Epithelial cell of prostate (primary cell): ENCODE measurements around the gene ADGRB2.

Experiments
- DNase-seq: peaks from one replicate; pipeline ENCODE4 v3.0.0-alpha.2; 2011; ENCODE audit warnings: low read depth, low spot score
- H3K27ac ChIP-seq: fragments of 450-650 bp; 2 replicates; pipeline ENCODE4 v1.5.1; 2017; ENCODE audit warnings: mild to moderate bottlenecking

The ADGRB2 gene

GRCh38 chr1:31764312-31765040 is at the start of gene ADGRB2:
TSS of gene ADGRB2 (minus strand) at chr1:31764340. CDS start at chr1:31757221, 7,119 bp downstream.
- no peak within 1 kb of the TSS for H3K27ac ChIP-seq
- no peak for DNase-seq

DNA sequence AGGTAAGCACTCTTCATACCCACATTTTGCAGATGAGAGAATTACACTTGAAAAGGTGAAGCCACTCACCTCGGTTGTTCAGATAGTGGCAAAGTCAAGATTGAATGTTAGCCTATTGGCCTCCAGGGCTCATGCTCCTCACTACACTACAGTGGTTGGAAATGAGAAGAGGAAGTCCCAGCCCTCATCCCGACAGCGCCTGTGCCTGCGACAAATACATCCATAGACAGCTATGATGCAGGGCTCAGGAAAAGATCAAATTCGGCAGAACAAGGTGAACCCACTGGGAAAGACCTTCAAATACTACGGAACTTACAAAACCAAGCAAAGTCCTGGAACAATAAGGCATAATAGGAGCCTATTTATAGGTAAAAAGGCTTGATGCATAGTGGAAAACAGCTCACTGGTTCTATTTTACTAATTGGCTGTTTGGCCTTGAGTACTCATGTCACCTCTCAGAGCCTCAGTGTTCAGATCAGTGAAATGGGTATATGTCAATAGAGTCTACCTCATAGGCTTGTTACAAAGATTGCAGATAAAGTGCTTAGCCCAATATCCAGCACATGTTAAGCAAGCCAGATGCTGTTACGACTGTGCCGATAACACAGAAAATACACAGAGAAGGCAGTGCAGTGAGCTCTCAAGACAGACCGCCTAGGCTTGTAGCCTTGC is 48.2 kb upstream of the ADGRB2 start:
- DNase-seq: no peak
- no peak overlapping the region for H3K27ac ChIP-seq

GRCh38 chr1:31811605-31812004 is 47.5 kb upstream of the ADGRB2 start:
- no peak for DNase-seq
- H3K27ac ChIP-seq: no peak overlapping the region

GRCh38 chr1:31809698-31810097 is 45.6 kb upstream of the ADGRB2 start:
- DNase-seq: no peak
- no peak overlapping the region for H3K27ac ChIP-seq

- no peak for DNase-seq
Observed at GRCh38 chr1:31807273-31808048, 43.3 kb upstream of the ADGRB2 start.

DNA sequence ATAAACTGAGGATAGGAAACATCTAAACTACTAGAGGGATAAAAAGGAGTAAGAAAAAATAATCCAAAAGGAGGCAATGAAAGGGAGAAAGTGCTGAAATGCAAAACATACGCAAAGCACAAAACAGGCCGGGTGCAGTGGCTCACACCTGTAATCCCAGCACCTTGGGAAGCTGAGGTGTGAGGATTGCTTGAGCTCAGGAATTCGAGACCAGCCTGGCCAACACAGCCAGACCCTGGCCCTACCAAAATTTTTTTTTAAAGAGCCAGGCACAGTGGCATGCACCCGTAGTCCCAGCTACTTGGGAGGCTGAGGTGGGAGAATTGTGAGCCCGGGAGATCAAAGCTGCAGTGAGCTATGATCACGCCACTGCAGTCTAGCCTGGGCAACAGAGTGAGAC is 41.2 kb upstream of the ADGRB2 start:
- no peak for DNase-seq
- no peak overlapping the region for H3K27ac ChIP-seq

More at GRCh38 chr1:31807273-31808048, 43.3 kb upstream of the ADGRB2 start:
- no peak overlapping the region for H3K27ac ChIP-seq

DNA sequence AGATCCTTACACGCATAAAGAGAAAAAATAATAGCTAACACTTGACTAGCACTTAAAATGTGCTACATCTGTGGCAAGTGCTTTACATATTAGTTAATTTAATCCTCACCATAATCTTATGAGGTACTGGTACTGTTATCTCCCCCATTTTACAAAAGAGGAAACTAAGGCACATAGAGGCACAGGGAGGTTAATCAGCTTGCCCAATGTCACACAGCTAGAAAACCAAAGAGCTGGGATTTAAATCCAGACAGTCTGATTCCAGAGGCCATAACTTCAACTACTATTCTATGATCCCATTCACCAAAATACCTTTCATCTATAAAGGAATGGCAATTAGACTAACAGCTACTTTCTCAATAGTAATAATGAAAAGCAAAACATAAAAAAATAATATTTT is 40.0 kb upstream of the ADGRB2 start:
- no peak for DNase-seq

DNA sequence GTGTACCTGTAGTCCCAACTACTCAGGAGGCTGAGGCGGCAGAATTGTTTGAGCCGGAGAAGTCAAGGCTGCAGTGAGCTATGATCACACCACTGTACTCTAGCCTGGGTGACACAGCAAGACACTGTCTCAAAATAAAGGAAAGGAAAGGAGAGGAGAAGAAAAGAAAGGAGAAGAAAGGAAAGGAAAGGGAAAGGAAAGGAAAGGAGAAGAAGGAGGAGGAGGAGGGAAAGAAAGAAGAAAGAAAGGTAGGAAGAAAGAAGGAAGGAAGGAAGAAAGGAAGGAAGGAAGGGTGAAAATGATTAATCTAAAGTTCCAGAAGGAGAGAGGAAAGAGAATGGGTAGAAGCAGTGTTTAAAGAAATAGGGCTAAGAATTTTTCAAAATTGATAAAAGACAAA is 39.5 kb upstream of the ADGRB2 start:
- DNase-seq: no peak
- no peak overlapping the region for H3K27ac ChIP-seq

More for the DNA sequence above, 40.0 kb upstream of the ADGRB2 start:
- no peak overlapping the region for H3K27ac ChIP-seq

- no peak overlapping the region for H3K27ac ChIP-seq
- DNase-seq: no peak
Observed at GRCh38 chr1:31802190-31803150, 38.3 kb upstream of the ADGRB2 start.

- no peak overlapping the region for H3K27ac ChIP-seq
- DNase-seq: no peak
Observed at GRCh38 chr1:31801458-31801857, 37.3 kb upstream of the ADGRB2 start.

DNA sequence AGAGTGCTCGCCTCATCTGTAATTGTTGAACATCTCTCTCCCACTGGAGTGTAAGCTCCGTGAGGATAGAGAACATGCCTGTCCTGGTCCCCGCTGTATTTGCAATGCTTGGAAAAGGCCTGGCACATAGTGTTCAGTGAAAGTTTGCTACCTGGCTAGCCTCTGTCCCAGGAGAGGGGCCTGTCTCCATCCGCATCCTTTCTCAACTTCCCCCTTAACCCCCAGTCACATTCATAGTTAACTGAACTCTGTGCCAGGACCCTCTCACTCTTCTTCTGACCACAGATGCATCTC is 36.5 kb upstream of the ADGRB2 start:
- no peak overlapping the region for H3K27ac ChIP-seq
- no peak for DNase-seq

DNA sequence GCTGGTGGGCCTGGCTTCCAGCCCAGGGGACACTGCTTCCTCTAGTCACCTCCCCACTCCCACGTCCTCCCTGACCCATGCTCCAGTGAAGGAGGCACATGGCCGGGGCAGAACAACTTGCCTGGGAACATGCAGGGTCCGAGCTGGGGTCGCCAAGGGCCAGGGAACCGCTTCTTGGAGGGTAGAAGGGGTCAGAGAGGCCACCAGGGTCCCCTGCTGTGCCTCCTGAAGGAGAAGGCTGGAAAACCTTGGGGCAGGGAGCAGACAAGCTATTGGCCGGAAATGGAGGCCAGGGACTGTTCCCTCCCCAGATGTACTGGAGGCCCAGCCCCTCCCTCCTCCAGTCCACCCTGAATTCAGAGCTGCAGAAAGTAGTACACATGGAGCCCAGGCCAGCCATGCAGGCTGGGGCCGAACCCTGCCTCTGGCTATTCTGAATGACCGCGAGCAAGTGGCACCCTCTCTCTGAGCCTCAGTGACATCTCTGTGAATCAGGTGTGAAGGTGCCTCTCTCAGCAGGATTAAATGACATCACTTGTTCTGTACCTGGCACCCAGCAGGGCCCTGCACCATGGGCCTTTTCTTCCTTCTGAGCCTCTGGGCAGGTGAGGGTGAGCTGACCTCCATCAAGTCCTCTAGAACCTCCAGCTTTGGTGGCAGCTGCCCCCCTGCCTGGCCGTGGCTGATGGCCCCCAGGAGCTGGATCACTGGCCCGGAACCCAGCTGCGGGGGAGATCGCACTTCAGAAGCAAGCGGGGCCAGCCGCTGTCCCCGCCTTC is 35.9 kb upstream of the ADGRB2 start:
- no peak for DNase-seq
- no peak overlapping the region for H3K27ac ChIP-seq

DNA sequence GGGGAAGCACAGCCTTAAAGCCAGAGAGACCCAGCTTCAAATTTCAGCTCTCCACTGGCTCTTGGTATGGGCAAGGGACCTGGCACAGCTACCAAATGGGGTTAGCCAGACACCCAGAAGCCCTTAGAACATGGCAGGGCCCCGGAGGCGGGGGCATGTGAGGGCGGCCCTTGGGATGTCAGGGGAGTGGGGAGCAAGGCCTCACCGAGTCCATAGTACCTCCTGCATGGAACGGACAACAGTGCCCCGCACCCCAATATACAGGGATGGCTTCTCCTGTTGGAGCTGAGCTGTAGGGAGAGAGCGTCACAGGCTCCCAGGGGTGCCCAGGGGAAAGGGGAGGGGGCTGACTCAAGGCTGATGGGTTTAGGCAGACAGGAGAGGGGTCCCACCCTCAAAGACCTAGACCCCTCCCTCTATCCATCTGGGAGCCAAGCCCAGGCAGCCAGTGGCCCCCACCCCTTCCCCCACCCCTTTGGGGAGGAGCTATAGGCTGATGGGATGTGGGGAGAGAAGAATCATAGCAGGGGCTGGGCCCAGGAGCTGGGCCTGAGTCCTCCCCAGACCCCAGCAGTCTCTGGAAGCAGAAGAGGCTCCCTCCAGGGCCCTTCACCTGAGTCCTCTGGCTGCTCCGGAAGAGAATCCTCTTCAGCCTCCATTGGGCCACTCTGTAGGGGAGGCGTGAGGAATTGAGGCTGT is 35.2 kb upstream of the ADGRB2 start:
- no peak for DNase-seq
- no peak overlapping the region for H3K27ac ChIP-seq

- DNase-seq: peak; percentile 40
- H3K27ac ChIP-seq: peak overlapping the region; percentile 56
Observed at GRCh38 chr1:31798433-31799195, 34.5 kb upstream of the ADGRB2 start.

DNA sequence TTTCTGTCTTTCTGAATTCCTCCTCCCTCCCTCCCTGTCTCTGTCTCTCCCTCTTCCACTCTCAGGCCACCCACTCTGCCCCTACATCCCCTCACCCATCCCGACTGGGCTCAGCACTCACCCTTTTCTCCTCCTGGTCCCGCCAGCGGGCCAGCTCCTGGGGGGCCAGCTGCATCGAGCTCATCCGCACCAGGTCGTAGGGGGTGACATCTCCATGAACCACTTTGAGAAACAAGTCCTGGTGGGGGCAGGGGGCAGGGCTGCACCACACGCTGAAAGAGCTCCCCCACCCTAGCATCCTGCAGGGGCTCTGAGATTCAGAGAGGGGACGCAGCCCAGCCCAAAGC is 33.9 kb upstream of the ADGRB2 start:
- H3K27ac ChIP-seq: peak overlapping the region; percentile 56
- DNase-seq: no peak

DNA sequence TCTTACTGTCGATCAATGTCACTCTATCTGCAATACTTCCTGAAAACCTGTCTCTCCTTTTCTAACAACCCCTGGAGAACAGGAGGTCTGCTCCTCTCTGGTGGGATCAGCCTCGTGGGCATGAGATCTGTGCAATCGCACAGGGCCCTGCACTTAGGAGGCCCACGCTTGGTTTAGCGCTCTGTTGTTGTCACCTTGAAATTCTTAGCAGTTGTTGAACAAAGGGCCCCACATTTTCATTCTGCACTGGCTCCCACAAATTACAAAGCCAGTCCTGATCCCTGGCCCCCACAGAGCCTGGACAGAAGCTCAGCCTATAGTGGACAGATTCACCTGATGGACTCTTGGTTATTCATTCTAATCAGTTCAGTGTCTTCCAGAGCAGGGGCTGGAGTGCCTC is 33.1 kb upstream of the ADGRB2 start:
- DNase-seq: no peak
- H3K27ac ChIP-seq: no peak overlapping the region

- H3K27ac ChIP-seq: no peak overlapping the region
- no peak for DNase-seq
Observed at GRCh38 chr1:31796707-31797106, 32.6 kb upstream of the ADGRB2 start.
